Measurements from ENCODE around the gene ATP11C. TPM values are rescaled to one million over a fixed set of nuclear protein-coding genes. Genes with fewer than 3 reads are reported as not detected.
"Not testable (repeated sequence)": the region's sequence is repeated elsewhere in the genome, so short reads cannot be mapped to it uniquely, and the experiment has no call there.

ATP11C gene
- total RNA-seq, 4 donors from 2014 or later: 3.6 to 8.6 (median 7.0) TPM

DNA sequence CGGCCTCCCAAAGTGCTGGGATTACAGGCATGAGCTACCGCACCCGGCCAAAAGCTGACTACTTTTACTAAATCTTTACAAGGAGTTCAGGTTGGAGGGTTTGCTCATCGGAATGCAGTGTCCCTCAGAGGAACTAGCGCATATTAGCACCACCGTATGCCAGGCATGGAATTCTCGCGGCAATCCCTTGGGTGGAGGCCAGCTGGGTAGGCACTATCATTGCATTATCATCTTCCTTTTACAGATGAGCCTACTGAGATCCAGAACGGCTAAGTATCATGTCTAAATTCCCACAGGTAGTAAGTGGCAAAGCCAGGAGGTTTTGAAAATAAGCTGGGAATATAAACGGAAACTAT lies 38.5 kb upstream of the ATP11C start:
- Histone ChIP-seq H3K9me3 (no peaks in the 10 kb centered on the region), H3K4me3 (no peak overlapping the region), H3K27me3 (peaks cover 0 to 4% (median 0%) of the 10 kb centered on the region in 3 donors), H3K27ac (no peak overlapping the region), H3K36me3 (no peaks in the 10 kb centered on the region), H3K4me1 (no peaks in the 10 kb centered on the region)
- in situ Hi-C loops (cut with MboI; ENCODE audit: low sequenced_read_pairs in 4 of 4) (no loop called here), intact Hi-C loops (cut with DNase I; ENCODE audit: low total_unique reads) (no loop called here)
- no peak for ATAC-seq
- no peak for DNase-seq
- TF ChIP-seq, protein P1, sequence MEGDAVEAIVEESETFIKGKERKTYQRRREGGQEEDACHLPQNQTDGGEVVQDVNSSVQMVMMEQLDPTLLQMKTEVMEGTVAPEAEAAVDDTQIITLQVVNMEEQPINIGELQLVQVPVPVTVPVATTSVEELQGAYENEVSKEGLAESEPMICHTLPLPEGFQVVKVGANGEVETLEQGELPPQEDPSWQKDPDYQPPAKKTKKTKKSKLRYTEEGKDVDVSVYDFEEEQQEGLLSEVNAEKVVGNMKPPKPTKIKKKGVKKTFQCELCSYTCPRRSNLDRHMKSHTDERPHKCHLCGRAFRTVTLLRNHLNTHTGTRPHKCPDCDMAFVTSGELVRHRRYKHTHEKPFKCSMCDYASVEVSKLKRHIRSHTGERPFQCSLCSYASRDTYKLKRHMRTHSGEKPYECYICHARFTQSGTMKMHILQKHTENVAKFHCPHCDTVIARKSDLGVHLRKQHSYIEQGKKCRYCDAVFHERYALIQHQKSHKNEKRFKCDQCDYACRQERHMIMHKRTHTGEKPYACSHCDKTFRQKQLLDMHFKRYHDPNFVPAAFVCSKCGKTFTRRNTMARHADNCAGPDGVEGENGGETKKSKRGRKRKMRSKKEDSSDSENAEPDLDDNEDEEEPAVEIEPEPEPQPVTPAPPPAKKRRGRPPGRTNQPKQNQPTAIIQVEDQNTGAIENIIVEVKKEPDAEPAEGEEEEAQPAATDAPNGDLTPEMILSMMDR (IDR thresholded peaks at IDR 0.05 in 4 of 5, conservative IDR thresholded peaks at IDR 0.05 in 1 of 5): no peak
- no peak for TF ChIP-seq POLR2A (IDR thresholded peaks at IDR 0.05)

DNA sequence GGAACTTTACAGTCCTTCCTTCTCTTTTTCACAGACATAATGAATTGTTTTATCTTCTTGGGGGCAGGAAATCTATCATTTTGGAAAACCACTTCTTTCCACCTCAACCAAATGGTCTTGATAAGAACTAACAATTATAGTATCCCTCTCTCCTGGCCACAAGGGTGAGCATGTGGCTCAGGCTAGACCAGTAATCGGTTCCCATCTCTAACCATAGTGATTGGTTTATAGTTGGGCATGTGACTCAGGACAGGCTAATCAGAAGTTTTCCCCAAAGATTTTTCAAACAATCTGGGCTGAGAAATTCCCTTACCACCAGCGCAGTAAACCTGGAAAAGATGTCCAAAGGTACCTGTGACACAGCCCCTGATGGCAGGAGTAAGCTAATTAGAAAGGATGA lies 36.4 kb upstream of the ATP11C start:
- peaks cover 0 to 4% (median 0%) of the 10 kb centered on the region in 3 donors for H3K27me3 ChIP-seq
- ATAC-seq: no peak
- no peaks in the 10 kb centered on the region for H3K36me3 ChIP-seq
- H3K27ac ChIP-seq: no peak overlapping the region
- no peak overlapping the region for H3K4me3 ChIP-seq
- intact Hi-C loops (cut with DNase I; ENCODE audit: low total_unique reads): no loop called here
- no peaks in the 10 kb centered on the region for H3K4me1 ChIP-seq
- in situ Hi-C loops (cut with MboI; ENCODE audit: low sequenced_read_pairs in 4 of 4): no loop called here
- TF ChIP-seq POLR2A (IDR thresholded peaks at IDR 0.05): no peak
- TF ChIP-seq, protein P1 (IDR thresholded peaks at IDR 0.05 in 4 of 5, conservative IDR thresholded peaks at IDR 0.05 in 1 of 5): no peak
- H3K9me3 ChIP-seq: no peaks in the 10 kb centered on the region
- no peak for DNase-seq

DNA sequence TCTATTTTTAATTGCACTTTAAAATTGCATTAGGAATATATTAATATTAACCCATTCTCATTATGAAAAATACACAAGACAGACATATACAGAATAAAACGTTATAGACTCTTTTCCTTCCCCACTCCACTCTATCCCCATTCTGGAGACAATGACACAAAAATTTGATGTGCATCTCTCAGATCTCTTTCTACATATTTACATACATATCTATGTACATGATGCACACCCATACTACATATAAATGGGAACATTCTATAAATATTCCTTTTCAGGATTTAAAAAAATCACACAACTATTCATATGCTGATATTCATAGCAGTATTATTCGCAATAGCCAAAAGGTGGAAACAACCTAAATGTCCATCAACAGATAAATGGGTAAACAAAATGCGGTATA lies 34.9 kb upstream of the ATP11C start:
- H3K4me1 ChIP-seq: no peaks in the 10 kb centered on the region
- no peak overlapping the region for H3K4me3 ChIP-seq
- H3K27me3 ChIP-seq: peaks cover 0 to 4% (median 0%) of the 10 kb centered on the region in 3 donors
- no peak overlapping the region for H3K27ac ChIP-seq
- ATAC-seq (no peak), DNase-seq (no peak)
- H3K9me3 ChIP-seq: peaks cover 0 to 5% (median 0%) of the 10 kb centered on the region in 3 donors
- TF ChIP-seq, protein P1 (IDR thresholded peaks at IDR 0.05 in 4 of 5, conservative IDR thresholded peaks at IDR 0.05 in 1 of 5): no peak
- no peak for TF ChIP-seq POLR2A (IDR thresholded peaks at IDR 0.05)
- in situ Hi-C loops (cut with MboI; ENCODE audit: low sequenced_read_pairs in 4 of 4) (no loop called here), intact Hi-C loops (cut with DNase I; ENCODE audit: low total_unique reads) (no loop called here)
- H3K36me3 ChIP-seq: no peaks in the 10 kb centered on the region

DNA sequence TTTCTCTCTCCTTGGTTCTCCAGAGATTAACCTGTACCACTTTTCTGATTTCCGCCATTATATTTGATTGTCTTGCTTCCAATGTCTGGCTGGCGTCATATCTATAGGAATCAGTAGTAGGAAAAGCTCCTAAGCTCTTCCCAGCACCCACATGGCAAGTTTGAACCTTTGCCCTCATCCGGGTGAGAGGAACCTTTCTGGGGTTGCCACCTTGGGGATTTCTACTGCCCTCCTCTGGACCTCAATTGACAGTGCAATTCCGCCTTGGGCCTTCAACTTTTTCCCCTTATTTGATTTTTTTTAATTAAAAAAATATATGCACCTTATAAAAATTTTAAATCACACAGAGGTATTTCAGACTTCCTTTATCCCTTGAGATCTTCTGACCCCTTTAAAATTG lies 34.4 kb upstream of the ATP11C start:
- intact Hi-C loops (cut with DNase I; ENCODE audit: low total_unique reads): no loop called here
- TF ChIP-seq, protein P1 (IDR thresholded peaks at IDR 0.05 in 4 of 5, conservative IDR thresholded peaks at IDR 0.05 in 1 of 5): no peak
- no peak for TF ChIP-seq POLR2A (IDR thresholded peaks at IDR 0.05)

DNA sequence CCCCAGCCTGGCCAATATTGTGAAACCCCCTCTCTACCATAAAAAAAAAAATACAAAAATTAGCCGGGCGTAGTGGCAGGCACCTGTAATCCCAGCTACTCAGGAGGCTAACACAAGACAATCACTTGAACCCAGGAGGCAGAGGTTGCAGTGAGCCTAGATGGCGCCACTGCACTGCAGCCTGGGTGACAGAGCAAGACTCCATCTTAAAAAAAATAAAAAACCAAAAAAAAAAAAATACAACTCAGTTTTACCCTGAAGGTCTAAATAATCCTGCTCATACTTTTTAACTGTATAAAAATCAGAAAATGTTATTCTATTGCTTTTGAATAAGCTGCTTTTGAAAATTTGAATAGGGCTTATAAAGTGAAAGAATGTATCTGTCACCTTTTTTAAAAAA lies 33.3 kb upstream of the ATP11C start:
- H3K27ac ChIP-seq; H3K4me3 ChIP-seq; H3K9me3 ChIP-seq; H3K4me1 ChIP-seq; intact Hi-C loops (cut with DNase I; ENCODE audit: low total_unique reads); ATAC-seq; H3K27me3 ChIP-seq; DNase-seq; H3K36me3 ChIP-seq; in situ Hi-C loops (cut with MboI; ENCODE audit: low sequenced_read_pairs in 4 of 4): not testable (repeated sequence)

More for the DNA sequence above, 34.4 kb upstream of the ATP11C start:
- Histone ChIP-seq H3K4me1 (no peaks in the 10 kb centered on the region), H3K9me3 (peaks cover 0 to 5% (median 0%) of the 10 kb centered on the region in 3 donors), H3K27ac (no peak overlapping the region), H3K4me3 (no peak overlapping the region), H3K27me3 (peaks cover 0 to 4% (median 0%) of the 10 kb centered on the region in 3 donors), H3K36me3 (no peaks in the 10 kb centered on the region)
- in situ Hi-C loops (cut with MboI; ENCODE audit: low sequenced_read_pairs in 4 of 4): no loop called here
- ATAC-seq (no peak), DNase-seq (no peak)
